Lower leg skin (tissue), 4 donors: ENCODE data around the gene SLC15A1. TPM values are rescaled to one million over a fixed set of nuclear protein-coding genes. Genes with fewer than 3 reads are reported as not detected.

ENCODE experiments used
- DNase-seq, 2 donors: peaks; one replicate each; pipeline ENCODE4 v3.0.0-alpha.2; 2019; ENCODE audit warnings: low spot score in 2 of 2
- H3K4me3 ChIP-seq: fragments of 200-600 bp; sonication (generic); 2 replicates; pipeline ENCODE4 v1.5.1; 2017; ENCODE audit warnings: mild to moderate bottlenecking, low read depth; ENCODE audit not compliant: poor library complexity, severe bottlenecking
- POLR2A ChIP-seq, 2 donors: fragments of 450-650 bp; IDR thresholded peaks; one replicate each; pipeline ENCODE4 v1.6.1; 2016 to 2017; ENCODE audit warnings: antibody characterized with exemption in 2 of 2, mild to moderate bottlenecking in 1 of 2, moderate library complexity in 1 of 2
- WGBS, 2 donors: methylation state at CpG; one replicate each; pipeline ENCODE4 v1.1.5; 2018; 5-methylcytosine and 5-hydroxymethylcytosine counted together
- intact Hi-C: fragments of 100-400 bp; cut with DNase I; formaldehyde crosslinking; loops from one replicate; pipeline ENCODE4 v1.15.0; 2023; ENCODE audit warnings: low total_unique reads
- total RNA-seq, 4 donors: library from RNA; depleted of rRNA; stranded (reverse); fragments of >200 nt; gene quantifications; one replicate each; pipeline ENCODE4 v1.1.0, GENCODE V29; 2016
- TF ChIP-seq, protein P1 (sequence below), 3 donors: fragments of 450-650 bp; IDR thresholded peaks; one replicate each; pipeline ENCODE4 v1.5.1; 2016; ENCODE audit warnings: antibody characterized with exemption in 3 of 3, mild to moderate bottlenecking in 3 of 3, moderate library complexity in 2 of 3

The SLC15A1 gene, protein sequence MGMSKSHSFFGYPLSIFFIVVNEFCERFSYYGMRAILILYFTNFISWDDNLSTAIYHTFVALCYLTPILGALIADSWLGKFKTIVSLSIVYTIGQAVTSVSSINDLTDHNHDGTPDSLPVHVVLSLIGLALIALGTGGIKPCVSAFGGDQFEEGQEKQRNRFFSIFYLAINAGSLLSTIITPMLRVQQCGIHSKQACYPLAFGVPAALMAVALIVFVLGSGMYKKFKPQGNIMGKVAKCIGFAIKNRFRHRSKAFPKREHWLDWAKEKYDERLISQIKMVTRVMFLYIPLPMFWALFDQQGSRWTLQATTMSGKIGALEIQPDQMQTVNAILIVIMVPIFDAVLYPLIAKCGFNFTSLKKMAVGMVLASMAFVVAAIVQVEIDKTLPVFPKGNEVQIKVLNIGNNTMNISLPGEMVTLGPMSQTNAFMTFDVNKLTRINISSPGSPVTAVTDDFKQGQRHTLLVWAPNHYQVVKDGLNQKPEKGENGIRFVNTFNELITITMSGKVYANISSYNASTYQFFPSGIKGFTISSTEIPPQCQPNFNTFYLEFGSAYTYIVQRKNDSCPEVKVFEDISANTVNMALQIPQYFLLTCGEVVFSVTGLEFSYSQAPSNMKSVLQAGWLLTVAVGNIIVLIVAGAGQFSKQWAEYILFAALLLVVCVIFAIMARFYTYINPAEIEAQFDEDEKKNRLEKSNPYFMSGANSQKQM
- 10 to 100 TPM; 31.0 to 70.9 (median 40.1) TPM for total RNA-seq

DNA sequence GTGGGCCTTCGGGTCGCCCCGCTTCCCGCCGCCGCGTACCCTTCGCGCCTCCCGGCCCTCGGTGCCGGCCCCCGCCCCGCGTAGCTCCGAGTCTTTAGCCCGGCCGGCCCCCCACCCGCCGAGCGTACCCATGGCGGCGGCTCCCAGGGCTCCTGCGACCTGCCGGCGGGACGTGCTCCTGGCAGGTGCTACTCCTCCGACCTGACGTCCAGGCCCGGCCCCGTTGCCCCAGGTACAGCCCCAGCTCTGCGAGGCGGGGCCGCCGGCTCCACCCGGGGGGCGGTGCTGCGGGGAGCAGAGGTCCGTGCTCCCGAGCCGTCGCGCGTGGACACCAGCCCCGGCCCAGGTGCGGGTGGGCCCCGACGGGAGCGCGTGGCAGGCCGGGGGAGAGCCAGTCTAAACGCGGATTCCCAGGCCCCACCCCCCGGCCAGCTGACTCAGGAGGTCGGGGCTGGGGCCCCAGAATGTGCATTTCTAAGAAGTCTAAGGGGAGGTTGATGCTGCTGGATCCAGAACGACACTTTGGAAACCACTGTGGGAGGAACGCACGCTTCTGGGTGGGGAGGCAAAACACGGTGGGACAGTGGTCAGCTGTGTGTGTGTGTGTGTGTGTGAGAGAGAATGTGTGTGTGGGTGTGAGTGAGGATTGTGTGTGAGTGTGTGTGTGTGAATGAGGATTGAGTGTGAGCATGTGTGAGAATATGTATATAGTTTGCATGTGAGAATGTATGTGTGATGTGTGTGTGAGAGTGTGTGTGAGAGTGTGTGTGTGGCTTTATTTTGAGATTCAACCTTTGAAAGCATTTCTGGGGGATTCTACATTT lies at the start of gene SLC15A1:
TSS of gene SLC15A1 (minus strand) at position 206 of the 824 bp plus-strand sequence. CDS start at position 132, 74 bp downstream.
- WGBS, 2 donors, result 16 to 33% methylated on average over 10 to 32 of the region's 59 CpGs
- peak within 1 kb of the TSS; percentile 7 for H3K4me3 ChIP-seq
- TF ChIP-seq, protein P1, sequence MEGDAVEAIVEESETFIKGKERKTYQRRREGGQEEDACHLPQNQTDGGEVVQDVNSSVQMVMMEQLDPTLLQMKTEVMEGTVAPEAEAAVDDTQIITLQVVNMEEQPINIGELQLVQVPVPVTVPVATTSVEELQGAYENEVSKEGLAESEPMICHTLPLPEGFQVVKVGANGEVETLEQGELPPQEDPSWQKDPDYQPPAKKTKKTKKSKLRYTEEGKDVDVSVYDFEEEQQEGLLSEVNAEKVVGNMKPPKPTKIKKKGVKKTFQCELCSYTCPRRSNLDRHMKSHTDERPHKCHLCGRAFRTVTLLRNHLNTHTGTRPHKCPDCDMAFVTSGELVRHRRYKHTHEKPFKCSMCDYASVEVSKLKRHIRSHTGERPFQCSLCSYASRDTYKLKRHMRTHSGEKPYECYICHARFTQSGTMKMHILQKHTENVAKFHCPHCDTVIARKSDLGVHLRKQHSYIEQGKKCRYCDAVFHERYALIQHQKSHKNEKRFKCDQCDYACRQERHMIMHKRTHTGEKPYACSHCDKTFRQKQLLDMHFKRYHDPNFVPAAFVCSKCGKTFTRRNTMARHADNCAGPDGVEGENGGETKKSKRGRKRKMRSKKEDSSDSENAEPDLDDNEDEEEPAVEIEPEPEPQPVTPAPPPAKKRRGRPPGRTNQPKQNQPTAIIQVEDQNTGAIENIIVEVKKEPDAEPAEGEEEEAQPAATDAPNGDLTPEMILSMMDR (IDR thresholded peaks at IDR 0.05), result no peak
- TF ChIP-seq POLR2A (IDR thresholded peaks at IDR 0.05), result no peak
- peak in 1 of 2 donors; percentile 82 for DNase-seq
- intact Hi-C loops, result no loop called here

DNA sequence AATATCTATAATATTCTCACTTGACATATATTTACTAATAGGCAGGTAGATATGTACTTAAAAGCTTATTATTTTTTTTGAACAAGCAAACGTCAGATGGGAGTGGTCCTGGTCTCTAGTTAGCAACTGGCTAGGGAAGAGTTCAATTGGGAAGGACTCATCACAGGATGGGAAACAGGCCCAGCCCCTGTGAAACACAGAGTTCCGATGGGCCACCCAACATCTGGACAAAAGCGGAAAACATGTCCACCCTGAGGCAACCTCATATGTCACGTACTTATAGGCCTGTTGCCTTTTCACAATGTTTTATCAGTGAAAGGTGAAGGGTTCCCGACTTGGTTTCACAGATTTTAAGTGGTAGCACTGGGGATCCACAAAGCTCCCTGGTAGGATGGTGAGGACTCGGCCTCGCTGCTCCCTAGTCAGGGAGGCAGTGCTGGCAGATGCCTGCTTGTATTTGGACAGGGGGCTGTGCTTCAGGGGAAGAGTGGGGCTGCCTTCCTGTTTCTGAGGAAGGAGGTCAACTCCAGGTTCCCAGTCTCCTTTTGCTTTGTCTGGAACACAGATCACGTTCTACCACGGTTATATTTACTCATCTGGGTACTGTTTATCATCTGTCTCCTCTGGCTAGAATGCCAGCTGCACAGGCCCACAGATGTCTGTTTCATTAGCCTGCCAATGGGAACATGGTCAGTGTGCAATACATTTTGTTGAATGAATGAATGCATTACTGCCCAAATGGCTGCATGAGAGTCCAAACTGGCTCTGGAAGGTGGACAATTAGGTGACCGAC lies 49.4 kb upstream of the SLC15A1 start:
- TF ChIP-seq, protein P1 (IDR thresholded peaks at IDR 0.05), result no peak
- no peak for TF ChIP-seq POLR2A (IDR thresholded peaks at IDR 0.05)
- 62 to 74% methylated on average over 10 of the region's 10 CpGs for WGBS, 2 donors
- intact Hi-C loops, result no loop called here

DNA sequence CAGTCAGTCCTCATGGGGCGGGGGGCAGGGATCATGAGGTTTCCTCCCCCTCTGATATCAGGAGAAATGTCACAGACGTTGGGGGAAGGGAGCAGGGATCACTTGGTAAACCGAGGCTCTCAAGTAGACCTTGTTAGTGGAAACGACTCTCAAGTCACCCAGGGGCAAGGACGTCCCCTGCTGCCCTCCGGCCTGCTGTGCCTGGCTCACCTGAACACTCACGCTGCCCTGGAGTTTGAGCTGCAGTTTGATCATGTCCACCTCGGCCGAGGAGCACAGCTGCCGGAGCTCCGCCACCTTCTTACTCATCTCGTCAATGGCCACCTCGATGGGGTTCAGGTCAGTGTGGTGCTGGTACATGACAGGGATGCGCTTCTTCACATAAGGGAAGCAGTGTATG lies 47.6 kb upstream of the SLC15A1 start:
- intact Hi-C loops, result no loop called here
- 91 to 94% methylated on average over 14 of the region's 14 CpGs for WGBS, 2 donors
- no peak overlapping the region for H3K4me3 ChIP-seq
- DNase-seq, result no peak
- TF ChIP-seq, protein P1 (IDR thresholded peaks at IDR 0.05), result no peak
- TF ChIP-seq POLR2A (IDR thresholded peaks at IDR 0.05), result no peak

More for the DNA sequence above, 49.4 kb upstream of the SLC15A1 start:
- peak in 1 of 2 donors; percentile 12 for DNase-seq
- H3K4me3 ChIP-seq, result no peak overlapping the region

DNA sequence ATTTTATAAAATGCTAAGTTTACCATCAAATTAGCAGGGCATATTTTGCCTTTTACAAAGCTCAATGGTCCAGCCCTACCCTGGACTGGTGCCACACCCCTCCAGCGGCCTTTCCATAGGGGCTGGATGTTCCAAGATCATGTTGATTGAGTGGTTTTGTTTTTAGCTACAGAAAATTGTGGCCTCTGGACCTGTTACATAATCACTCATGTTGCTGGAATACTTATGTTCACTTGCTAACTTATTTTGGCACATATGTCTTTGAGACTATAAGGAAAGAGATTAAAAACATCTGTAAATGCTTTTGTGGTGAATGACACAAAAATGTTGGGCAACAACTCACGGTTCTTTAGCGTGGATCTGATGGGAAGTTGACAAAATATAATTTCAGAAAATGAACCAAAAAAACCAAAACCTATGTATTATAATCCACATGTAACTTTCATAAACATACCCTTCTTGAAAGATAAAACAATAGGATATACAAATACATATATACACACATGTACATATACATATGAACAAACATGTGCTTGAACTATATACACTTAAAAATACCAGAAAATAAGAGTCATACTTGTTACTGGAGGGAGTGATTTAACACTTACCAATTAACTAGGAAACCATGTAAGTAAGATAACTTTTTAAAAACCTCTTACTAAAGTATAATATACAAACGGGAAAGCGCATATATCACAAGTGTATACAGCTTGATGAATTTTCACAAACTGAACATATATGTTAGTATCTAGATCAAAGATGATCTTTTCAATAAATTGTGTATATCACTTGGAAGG lies 46.6 kb upstream of the SLC15A1 start:
- no peak for DNase-seq
- 58 to 71% methylated on average over 5 of the region's 5 CpGs for WGBS, 2 donors
- no peak overlapping the region for H3K4me3 ChIP-seq
- intact Hi-C loops, result no loop called here
- TF ChIP-seq POLR2A (IDR thresholded peaks at IDR 0.05), result no peak
- TF ChIP-seq, protein P1 (IDR thresholded peaks at IDR 0.05), result no peak
